Cardiac fibroblast (primary cell): Measurements from ENCODE around the gene TTC29.

Experiments
- DNase-seq, 2 donors: peaks; one replicate each; pipeline versions ENCODE4 v3.0.0 to v3.0.0-alpha.2; 2010; ENCODE audit warnings: low read depth in 2 of 2
- H3K4me3 ChIP-seq, 2 donors: replicated peaks in 1 of 2; 1 replicate in 1 of 2; 2 replicates in 1 of 2; pipeline ENCODE4 v1.5.1; 2011; ENCODE audit warnings: low read depth in 2 of 2, low read length in 2 of 2, mild to moderate bottlenecking in 2 of 2, moderate library complexity in 1 of 2
- CTCF ChIP-seq: IDR thresholded peaks from one replicate; pipeline ENCODE4 v1.5.1; 2011; ENCODE audit warnings: low read depth, mild to moderate bottlenecking, low read length, inconsistent platforms

Gene TTC29

GRCh38 chr4:146814750-146815149, 130.9 kb downstream of the TTC29 start:
- DNase-seq, result no peak
- no peak for TF ChIP-seq CTCF
- no peak overlapping the region for H3K4me3 ChIP-seq

DNA sequence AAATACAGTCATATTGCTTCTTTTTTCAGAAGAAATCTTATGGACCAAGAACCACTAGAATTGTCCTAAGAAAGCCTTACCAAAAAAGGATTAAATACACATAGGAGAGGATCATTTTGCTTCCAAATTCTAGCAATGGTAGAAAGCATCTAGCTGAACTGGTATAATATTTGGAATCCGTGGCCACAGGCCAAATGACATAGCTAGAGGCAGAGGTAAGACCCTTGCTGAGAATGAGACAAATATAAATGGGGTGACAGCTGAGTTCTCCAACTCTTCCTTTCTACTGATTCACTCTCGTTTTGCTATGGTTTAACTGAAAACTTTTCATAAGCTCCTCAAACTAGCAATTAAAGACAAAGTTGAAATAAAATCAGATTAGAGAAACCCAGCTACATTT, 150.0 kb downstream of the TTC29 start:
- no peak for DNase-seq
- H3K4me3 ChIP-seq, result no peak overlapping the region
- TF ChIP-seq CTCF, result no peak

- no peak for DNase-seq
- no peak overlapping the region for H3K4me3 ChIP-seq
- TF ChIP-seq CTCF, result no peak
Measured at GRCh38 chr4:146793727-146794126, 151.9 kb downstream of the TTC29 start.

- no peak for DNase-seq
- no peak overlapping the region for H3K4me3 ChIP-seq
- TF ChIP-seq CTCF, result no peak
Measured at GRCh38 chr4:146791439-146791838, 154.2 kb downstream of the TTC29 start.

DNA sequence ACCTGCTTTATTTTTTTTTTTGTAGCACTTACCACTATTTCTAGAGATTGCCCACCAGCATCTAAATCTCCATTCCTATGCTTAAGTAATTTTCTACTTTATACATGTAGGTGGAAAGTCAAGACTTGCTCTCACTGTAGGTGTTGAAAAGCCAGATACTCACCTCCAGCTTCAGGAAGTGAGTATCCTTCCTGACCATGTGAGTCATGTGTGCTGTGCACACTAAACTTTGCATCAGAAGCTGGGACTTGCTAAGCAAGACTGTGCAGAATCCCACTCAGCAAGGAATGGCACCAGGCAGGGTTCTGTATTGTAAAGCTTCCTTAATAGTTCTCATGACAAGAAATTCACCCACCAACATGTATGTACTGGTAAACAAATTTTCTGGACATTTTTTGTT, 155.1 kb downstream of the TTC29 start:
- no peak for TF ChIP-seq CTCF
- H3K4me3 ChIP-seq, result no peak overlapping the region
- DNase-seq, result peak in 1 of 2 donors; percentile 1

GRCh38 chr4:146787731-146788130, 157.9 kb downstream of the TTC29 start:
- H3K4me3 ChIP-seq, result no peak overlapping the region
- no peak for TF ChIP-seq CTCF
- DNase-seq, result no peak

- DNase-seq, result no peak
- H3K4me3 ChIP-seq, result no peak overlapping the region
- TF ChIP-seq CTCF, result no peak
Measured at GRCh38 chr4:146776691-146777090, 169.0 kb downstream of the TTC29 start.
